Measurements from ENCODE around the gene ITPRIPL2.

Gene ITPRIPL2

DNA sequence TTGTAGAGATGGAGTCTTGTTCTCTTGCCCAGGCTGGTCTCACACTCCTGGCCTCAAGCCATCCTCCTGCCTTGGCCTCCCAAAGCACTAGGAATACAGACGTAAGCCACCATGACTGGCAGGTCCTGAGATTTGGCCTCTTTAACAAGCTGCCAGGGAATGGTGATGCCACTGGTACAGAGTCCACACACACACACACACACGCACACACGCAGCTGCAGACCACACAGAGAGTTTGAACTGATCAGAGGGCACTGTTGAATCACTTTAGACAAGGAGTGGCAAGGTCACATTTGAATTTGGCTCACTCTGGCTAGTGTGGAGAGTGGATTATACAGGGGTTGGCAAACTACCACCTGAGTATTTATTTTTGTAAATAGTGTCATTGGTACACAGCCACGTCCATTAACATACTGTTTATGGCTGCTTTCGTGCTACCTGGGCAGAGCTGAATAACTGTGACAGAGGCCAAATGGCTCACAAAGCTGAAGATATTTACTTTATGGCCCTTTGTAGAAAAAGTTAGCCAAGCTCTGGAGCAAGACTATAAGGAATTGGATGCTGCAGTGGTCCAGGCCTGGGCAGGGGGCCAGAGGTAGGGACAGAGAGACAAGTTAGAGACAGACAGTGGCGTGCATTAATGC lies 9.9 kb downstream of the ITPRIPL2 start:
- no peak for DNase-seq

GRCh38 chr16:19126300-19126699 lies 12.5 kb downstream of the ITPRIPL2 start:
- DNase-seq: no peak

GRCh38 chr16:19127205-19127604 lies 13.4 kb downstream of the ITPRIPL2 start:
- no peak for DNase-seq

- DNase-seq: no peak
Measured at GRCh38 chr16:19127674-19128131, 13.9 kb downstream of the ITPRIPL2 start.

DNA sequence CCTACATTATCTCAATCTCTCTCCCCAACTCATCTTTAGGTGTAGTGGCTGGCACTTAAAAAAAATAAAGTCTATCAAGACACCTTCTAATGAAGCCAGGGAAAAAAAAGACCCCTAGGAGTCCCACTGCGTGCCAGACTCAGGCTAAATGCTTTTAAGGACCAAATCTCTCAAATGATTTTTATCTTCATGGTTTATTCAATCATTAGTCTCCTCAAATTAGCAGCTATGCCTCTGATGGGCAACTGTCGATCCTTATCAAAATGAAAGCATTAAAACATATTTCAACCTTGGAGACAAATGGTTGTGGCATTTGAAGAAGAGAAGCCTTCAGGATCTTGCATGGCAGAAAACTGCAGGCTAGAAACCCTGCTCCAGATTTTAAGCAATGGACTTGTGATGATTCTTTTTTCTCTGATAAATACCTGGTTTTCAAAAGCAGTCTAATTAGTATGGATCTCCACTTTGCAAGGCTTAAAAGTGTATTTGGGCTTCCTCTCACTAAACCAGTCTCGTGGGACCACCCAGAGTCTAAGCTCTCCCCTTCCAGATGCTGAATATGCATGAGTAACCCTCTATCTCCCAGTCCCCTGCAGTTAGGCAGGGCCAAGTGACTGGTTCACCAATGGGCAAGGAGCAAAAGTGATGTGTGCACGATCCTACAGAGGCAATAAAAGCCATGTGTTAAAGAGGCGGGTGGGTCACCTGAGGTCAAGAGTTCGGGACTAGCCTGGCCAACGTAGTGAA lies 14.9 kb downstream of the ITPRIPL2 start:
- DNase-seq: no peak

DNA sequence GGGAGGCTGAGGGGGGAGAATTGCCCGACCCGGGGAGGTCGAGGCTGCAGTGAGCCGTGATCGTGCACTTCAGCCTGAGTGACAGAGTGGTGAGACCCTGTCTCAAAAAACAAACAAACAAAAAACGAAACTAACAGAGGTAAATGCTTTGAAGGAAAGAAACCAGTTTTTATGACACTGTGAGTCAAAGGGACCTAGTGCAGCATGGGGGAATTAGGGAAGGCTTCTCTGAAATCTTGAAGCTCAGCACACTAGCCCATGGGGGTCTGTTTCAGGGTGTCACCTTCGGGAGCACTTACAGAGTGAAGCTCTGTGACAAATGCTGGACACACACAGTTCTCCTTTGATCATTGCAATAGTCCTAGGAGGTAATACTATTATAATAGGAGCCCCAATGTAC lies 16.6 kb downstream of the ITPRIPL2 start:
- no peak for DNase-seq

DNA sequence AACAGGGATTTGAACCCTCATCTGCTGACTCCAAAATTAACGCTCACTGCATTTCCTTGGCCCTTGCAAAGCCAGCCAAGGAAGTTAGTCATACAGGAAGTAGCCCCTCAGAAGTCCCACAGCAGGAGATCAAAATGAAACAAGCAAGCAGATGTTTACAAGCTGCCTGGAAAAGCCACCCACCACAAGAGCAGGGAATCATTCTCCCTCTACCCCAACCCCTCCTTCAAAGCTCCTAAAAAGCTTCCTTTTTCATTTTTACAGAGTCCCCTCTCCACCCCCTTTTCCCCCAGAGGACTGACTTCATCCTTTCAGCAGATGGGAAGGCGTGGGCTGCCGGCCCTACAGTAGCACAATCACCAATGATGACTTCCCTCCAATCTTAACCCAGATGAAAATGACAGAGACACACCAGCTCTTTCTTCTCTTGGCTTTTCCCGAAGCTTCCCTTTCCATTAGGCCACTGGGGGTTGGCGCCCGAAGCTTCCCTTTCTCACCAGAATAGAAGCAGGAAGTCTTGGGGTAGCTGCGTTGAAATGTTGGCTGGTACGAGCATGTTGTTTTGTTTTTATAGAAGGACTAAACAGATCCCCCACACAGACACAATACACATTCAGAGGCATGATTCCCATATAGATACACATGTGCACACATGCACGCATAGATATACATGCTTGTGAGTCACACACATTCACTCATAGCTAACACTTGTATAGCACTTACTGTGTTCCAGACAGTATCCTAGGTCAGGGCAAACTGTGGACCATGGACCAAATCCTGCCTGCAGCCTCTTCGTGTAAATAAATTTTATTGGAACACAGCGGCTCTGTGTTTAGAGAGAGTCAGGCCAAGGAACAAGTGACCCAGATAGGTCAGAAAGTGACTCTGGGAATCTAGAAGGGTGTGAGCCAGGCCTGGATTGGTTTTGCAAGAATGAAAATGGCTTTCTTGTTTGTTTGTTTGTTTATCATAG lies 17.4 kb downstream of the ITPRIPL2 start:
- no peak for DNase-seq

DNA sequence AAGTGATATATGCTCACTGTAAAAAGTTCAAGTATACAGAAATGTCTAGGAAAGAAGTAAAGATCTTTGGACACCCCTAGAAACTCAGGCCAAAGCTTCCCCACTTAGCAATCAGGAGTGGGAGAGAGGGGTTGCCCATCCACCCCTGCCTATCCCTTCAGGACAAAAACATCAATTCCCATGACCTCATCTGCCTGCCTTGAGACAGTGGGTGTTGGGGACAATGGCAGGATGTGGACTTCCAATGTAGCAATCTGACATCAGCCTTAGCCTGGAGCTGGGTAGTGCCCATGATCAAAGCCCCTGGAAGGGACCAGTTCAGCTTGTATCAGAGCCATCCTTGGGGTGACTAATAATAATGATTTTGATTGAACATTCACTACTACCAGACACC lies 18.1 kb downstream of the ITPRIPL2 start:
- no peak for DNase-seq

- DNase-seq: no peak
Measured at GRCh38 chr16:19132255-19132654, 18.5 kb downstream of the ITPRIPL2 start.

GRCh38 chr16:19132898-19133297 lies 19.1 kb downstream of the ITPRIPL2 start:
- no peak for DNase-seq

DNA sequence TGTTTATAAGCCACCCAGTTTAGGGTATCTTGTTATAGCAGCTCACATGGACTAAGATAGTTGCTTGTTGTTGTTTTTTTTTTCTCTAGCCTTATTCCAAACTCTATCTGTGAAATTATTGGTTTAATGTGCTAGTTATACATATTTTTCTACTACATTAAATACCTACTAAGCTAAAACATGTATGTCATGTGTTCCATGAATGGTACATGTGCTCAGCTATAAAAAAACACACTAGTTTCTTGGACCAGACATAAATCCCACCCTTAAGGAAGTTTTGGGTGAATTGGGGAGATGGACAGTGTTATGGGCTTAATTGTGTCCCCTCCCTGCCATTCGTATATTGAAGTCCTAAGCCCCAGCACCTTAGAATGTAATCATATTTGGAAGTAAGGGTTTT lies 19.8 kb downstream of the ITPRIPL2 start:
- no peak for DNase-seq

- no peak for DNase-seq
Measured at GRCh38 chr16:19135201-19135842, 21.6 kb downstream of the ITPRIPL2 start.

- DNase-seq: no peak
Measured at GRCh38 chr16:19135896-19136438, 22.2 kb downstream of the ITPRIPL2 start.

GRCh38 chr16:19136549-19137196 lies 22.9 kb downstream of the ITPRIPL2 start:
- no peak for DNase-seq

DNA sequence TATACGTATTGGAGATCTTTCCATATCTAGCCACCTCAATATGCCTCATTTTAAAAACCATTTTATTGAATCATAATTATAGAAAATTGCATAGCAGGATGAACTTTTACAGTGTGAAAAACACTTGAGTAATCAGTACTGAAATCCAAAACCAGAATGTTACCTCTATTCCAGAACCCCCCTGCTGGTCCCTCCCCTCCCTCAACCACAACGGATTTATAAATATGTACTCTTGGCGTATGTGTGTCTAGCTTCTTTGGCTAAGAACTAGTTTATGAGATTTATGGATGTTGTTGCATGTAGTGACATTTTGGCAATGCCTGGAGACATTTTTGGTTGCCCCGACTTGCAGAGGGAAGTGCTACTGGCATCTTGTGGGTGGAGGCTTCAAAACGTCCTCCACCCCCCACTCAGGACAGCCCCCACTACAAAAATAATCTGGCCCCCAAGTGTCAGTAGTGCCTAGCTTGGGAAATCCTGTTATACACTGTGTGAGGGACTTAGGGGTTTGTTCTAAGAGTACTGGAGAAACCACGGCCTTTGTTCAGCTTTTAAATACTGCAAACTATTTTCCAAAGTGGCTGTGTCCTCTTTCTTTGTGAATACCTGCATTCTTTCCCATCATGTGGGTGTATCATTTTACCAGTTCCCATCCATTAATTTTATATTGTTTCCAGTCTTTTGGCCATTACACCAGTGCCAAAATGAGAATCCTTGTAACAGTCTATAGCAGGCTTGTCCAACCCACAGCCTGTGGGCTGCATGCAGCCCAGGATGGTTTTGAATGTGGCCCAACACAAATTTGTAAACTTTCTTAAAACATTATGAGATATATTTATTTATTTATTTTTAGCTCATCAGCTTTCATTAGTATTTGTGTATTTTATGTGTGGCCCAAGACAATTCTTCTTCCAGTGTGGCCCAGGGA lies 23.7 kb downstream of the ITPRIPL2 start:
- DNase-seq: no peak

GRCh38 chr16:19138601-19139000 lies 24.8 kb downstream of the ITPRIPL2 start:
- DNase-seq: no peak

DNA sequence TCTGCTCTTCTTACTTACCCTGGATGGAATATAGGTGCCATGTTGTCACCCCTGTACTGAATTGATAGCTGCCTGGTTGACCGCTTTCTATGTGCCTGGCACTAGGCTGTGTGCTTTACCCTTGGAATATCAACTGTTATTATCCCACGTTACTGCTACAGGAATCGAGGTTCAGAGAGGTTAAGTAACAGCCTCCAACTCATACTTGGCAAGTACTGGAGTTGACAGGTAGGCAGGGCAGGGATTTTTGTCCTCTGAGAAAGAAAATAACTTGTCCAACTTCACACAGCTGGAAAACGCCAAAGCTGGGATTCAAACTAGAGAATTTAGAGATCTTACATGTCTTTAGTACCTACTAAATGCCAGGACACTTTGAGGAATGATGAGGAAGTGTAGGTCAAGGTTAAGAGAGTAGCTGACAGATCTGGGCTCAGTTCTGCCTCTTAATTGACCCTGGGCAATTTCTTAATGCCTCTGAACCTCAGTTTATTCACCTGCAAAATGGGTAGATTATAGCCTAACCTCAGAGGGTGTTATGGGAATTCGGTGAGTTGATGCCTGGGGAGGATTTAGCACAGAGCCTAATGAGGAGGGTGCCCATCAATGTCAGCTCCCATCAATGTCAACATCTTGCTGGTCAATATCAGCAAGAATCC lies 25.8 kb downstream of the ITPRIPL2 start:
- DNase-seq: no peak

DNA sequence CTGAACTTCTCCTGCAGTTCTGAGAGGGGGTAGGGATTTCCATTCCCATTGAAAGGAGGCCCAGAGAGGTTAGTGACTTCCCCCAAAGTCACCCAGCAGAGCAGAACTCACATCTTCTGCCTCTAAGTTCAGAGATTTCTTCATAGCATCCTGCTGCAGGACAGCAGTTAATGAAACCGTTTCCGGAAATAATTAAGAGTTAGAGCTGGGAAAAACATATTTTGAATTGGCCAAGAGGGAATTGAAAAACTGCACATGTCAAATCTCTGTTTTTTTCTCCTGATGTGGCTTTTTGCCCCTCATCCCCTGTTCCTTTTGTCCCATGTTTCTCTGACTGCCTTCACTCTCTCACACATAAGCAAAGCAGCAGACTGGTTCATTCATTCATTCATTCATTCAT lies 26.6 kb downstream of the ITPRIPL2 start:
- DNase-seq: no peak

- DNase-seq: no peak
Measured at GRCh38 chr16:19142939-19143598, 29.3 kb downstream of the ITPRIPL2 start.

DNA sequence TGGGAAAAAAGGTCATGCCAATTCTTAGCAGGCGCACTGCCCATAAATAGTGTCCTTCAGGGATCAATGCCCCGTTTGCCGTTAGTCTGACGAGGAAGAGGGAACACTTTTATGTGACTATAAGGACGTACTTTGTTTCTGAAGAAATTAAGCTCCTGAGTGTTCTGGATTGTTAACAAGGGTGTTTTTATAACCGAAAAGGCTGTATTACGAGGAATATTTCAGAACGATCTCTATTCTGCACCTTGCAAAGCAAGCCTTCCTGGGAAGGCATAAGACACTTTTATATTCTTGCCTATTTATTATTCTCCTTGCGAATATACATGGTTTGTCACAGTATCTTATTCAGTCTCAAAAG lies 29.8 kb downstream of the ITPRIPL2 start:
- DNase-seq: no peak

Data from CD4-positive, alpha-beta T cell treated with Interleukin-17A for 1 hour (primary cell).